Breast epithelium (tissue), 4 donors: ENCODE results near the gene TMEM164. TPM values are rescaled to one million over a fixed set of nuclear protein-coding genes. Genes with fewer than 3 reads are reported as not detected.

Experiments used
- DNase-seq, 2 donors: peaks; one replicate each; pipeline ENCODE4 v3.0.0-alpha.2; 2019; ENCODE audit warnings: low spot score in 2 of 2
- H3K27ac ChIP-seq, 2 donors: fragments of 200-600 bp; sonication (generic) in 1 of 2; one replicate each; pipeline ENCODE4 v1.5.1; 2016 to 2019; ENCODE audit warnings: mild to moderate bottlenecking in 1 of 2
- H3K27me3 ChIP-seq, 2 donors: fragments of 200-600 bp; sonication (generic) in 1 of 2; one replicate each; pipeline versions ENCODE4 v1.5.1 to v1.6.0; 2017 to 2019; ENCODE audit warnings: control low read depth in 1 of 2, mild to moderate bottlenecking in 1 of 2
- H3K36me3 ChIP-seq: fragments of 200-600 bp; one replicate; pipeline ENCODE4 v1.5.1; 2019
- H3K4me1 ChIP-seq, 2 donors: fragments of 200-600 bp; sonication (generic); one replicate each; pipeline ENCODE4 v1.5.1; 2016 to 2019; ENCODE audit warnings: control low read depth in 1 of 2
- H3K4me3 ChIP-seq, 3 donors: fragments of 200-600 bp; sonication (generic); 1 replicate in 2 of 3; 2 replicates in 1 of 3; pipeline ENCODE4 v1.5.1; 2016 to 2019; ENCODE audit warnings: mild to moderate bottlenecking in 3 of 3, moderate library complexity in 2 of 3
- H3K9me3 ChIP-seq, 2 donors: fragments of 200-600 bp; sonication (generic) in 1 of 2; one replicate each; pipeline ENCODE4 v1.5.1; 2016 to 2019; ENCODE audit warnings: control low read depth in 1 of 2
- CTCF ChIP-seq, 3 donors: fragments of 450-650 bp; IDR thresholded peaks; one replicate each; pipeline ENCODE4 v1.5.1; 2016 to 2017; ENCODE audit warnings: antibody characterized with exemption in 3 of 3, mild to moderate bottlenecking in 3 of 3, moderate library complexity in 3 of 3
- POLR2A ChIP-seq: fragments of 450-650 bp; IDR thresholded peaks from one replicate; pipeline ENCODE4 v1.6.1; 2016; ENCODE audit warnings: antibody characterized with exemption, mild to moderate bottlenecking, moderate library complexity
- POLR2AphosphoS5 ChIP-seq, 3 donors: sonication (generic); formaldehyde crosslinking; IDR thresholded peaks; one replicate each; pipeline ENCODE4 v1.6.1; 2017; ENCODE audit warnings: antibody characterized with exemption in 3 of 3
- intact Hi-C: fragments of 100-400 bp; cut with DNase I; formaldehyde crosslinking; loops from one replicate; pipeline ENCODE4 v1.15.1; 2023; ENCODE audit warnings: low total_unique reads
- total RNA-seq, 3 donors: library from RNA; depleted of rRNA; stranded (reverse); fragments of >200 nt; gene quantifications; one replicate each; pipeline ENCODE4 v1.1.0, GENCODE V29; 2016

TMEM164 gene
- total RNA-seq, 3 donors from 2014 or later, result 35.7 to 58.7 (median 56.5) TPM

- no peak for TF ChIP-seq CTCF (IDR thresholded peaks at IDR 0.05)
- intact Hi-C loops, result no loop called here
- Histone ChIP-seq H3K27ac (no peak overlapping the region), H3K27me3 (peaks cover 0 to 41% of the 10 kb centered on the region in 2 donors), H3K4me1 (no peaks in the 10 kb centered on the region), H3K9me3 (no peaks in the 10 kb centered on the region), H3K36me3 (no peaks in the 10 kb centered on the region), H3K4me3 (no peak overlapping the region)
- DNase-seq, result no peak
Measured at GRCh38 chrX:110052303-110052702, 49.4 kb downstream of the TMEM164 start.

- no peak overlapping the region for H3K27ac ChIP-seq
- no peak for DNase-seq
- no peaks in the 10 kb centered on the region for H3K4me1 ChIP-seq
- H3K36me3 ChIP-seq, result no peaks in the 10 kb centered on the region
- H3K27me3 ChIP-seq, result peaks cover 0 to 39% of the 10 kb centered on the region in 2 donors
- intact Hi-C loops, result no loop called here
- TF ChIP-seq POLR2AphosphoS5 (IDR thresholded peaks at IDR 0.05) (no peak), CTCF (IDR thresholded peaks at IDR 0.05) (no peak)
- H3K9me3 ChIP-seq, result no peaks in the 10 kb centered on the region
- no peak overlapping the region for H3K4me3 ChIP-seq
Measured at GRCh38 chrX:110053453-110053852, 50.5 kb downstream of the TMEM164 start.

GRCh38 chrX:110055616-110056015, 52.7 kb downstream of the TMEM164 start:
- no peak for TF ChIP-seq POLR2A
- no peak for TF ChIP-seq CTCF (IDR thresholded peaks at IDR 0.05)
- TF ChIP-seq POLR2AphosphoS5 (IDR thresholded peaks at IDR 0.05), result no peak
- Histone ChIP-seq H3K27ac (no peak overlapping the region), H3K27me3 (peaks cover 0 to 26% of the 10 kb centered on the region in 2 donors), H3K4me3 (no peak overlapping the region), H3K9me3 (no peaks in the 10 kb centered on the region), H3K36me3 (no peaks in the 10 kb centered on the region), H3K4me1 (no peaks in the 10 kb centered on the region)
- DNase-seq, result no peak
- intact Hi-C loops, result loop anchor here (5.0 kb wide), 1 partner anchor 932 kb away; no protein-coding TSS in a partner anchor

- DNase-seq, result no peak
- Histone ChIP-seq H3K27me3 (peaks cover 0 to 31% of the 10 kb centered on the region in 2 donors), H3K4me1 (no peaks in the 10 kb centered on the region), H3K27ac (no peak overlapping the region), H3K36me3 (no peaks in the 10 kb centered on the region), H3K9me3 (no peaks in the 10 kb centered on the region), H3K4me3 (no peak overlapping the region)
- intact Hi-C loops, result loop anchor here (5.0 kb wide), 1 partner anchor 931 kb away; no protein-coding TSS in a partner anchor
- TF ChIP-seq POLR2AphosphoS5 (IDR thresholded peaks at IDR 0.05) (no peak), CTCF (IDR thresholded peaks at IDR 0.05) (no peak), POLR2A (no peak)
Measured at GRCh38 chrX:110056419-110056818, 53.5 kb downstream of the TMEM164 start.

- TF ChIP-seq POLR2A (no peak), CTCF (IDR thresholded peaks at IDR 0.05) (no peak), POLR2AphosphoS5 (IDR thresholded peaks at IDR 0.05) (no peak)
- Histone ChIP-seq H3K27me3 (peaks cover 0 to 33% of the 10 kb centered on the region in 2 donors), H3K4me1 (no peaks in the 10 kb centered on the region), H3K9me3 (no peaks in the 10 kb centered on the region), H3K27ac (no peak overlapping the region), H3K36me3 (no peaks in the 10 kb centered on the region), H3K4me3 (no peak overlapping the region)
- DNase-seq, result no peak
- intact Hi-C loops, result loop anchor here (5.0 kb wide), 1 partner anchor 928 kb away; no protein-coding TSS in a partner anchor
Measured at GRCh38 chrX:110059410-110059809, 56.5 kb downstream of the TMEM164 start.
